ENCODE data around the gene SRRD. TPM values are rescaled to one million over a fixed set of nuclear protein-coding genes. Genes with fewer than 3 reads are reported as not detected.
A peak's percentile ranks its signal among the peaks of the same experiment; 100 is the strongest.

Gene SRRD
- total RNA-seq, 2 experiments from 2014 or later = 24.8 to 26.3 TPM

DNA sequence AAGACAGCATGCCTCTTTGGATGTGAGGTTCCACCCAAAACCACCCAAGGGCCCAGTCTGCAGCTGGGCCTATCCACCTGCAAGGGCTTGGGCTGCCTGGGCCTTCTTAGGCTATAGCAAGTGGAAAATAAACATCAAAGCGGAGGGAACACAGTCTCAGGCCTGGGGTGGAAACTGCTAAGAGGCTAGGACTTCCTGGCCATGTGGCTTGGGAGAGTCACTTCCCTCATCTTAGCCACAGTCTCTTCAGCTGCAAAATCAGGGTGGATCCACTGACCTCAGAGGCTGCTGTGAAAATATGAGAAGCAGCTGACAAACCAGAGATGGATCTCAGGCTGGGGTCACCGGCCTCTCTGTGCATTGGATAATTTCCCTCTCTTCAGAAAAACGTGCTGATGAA lies 59.2 kb downstream of the SRRD start:
- no peak overlapping the region for H3K4me3 Mint-ChIP-seq
- CTCF ChIA-PET = no interaction called here
- peaks cover 38% of the 10 kb centered on the region for H3K36me3 Mint-ChIP-seq (ENCODE audit: low read depth)
- peak overlapping the region; percentile 47 for H3K27ac Mint-ChIP-seq
- no peaks in the 10 kb centered on the region for H3K27me3 Mint-ChIP-seq
- TF ChIP-seq, protein P1, sequence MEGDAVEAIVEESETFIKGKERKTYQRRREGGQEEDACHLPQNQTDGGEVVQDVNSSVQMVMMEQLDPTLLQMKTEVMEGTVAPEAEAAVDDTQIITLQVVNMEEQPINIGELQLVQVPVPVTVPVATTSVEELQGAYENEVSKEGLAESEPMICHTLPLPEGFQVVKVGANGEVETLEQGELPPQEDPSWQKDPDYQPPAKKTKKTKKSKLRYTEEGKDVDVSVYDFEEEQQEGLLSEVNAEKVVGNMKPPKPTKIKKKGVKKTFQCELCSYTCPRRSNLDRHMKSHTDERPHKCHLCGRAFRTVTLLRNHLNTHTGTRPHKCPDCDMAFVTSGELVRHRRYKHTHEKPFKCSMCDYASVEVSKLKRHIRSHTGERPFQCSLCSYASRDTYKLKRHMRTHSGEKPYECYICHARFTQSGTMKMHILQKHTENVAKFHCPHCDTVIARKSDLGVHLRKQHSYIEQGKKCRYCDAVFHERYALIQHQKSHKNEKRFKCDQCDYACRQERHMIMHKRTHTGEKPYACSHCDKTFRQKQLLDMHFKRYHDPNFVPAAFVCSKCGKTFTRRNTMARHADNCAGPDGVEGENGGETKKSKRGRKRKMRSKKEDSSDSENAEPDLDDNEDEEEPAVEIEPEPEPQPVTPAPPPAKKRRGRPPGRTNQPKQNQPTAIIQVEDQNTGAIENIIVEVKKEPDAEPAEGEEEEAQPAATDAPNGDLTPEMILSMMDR (IDR thresholded peaks at IDR 0.05) = no peak
- H3K9me3 Mint-ChIP-seq = peaks cover 4% of the 10 kb centered on the region
- H3K4me1 Mint-ChIP-seq (ENCODE audit: low read depth) = peaks cover 47% of the 10 kb centered on the region
- ATAC-seq (peak; percentile 50), DNase-seq (peak; percentile 28)
- POLR2A ChIA-PET = interaction anchor here (1.3 to 2.0 kb wide), 2 partner anchors 30 to 59 kb away, joined by 5 read pairs; partner anchors contain the start of genes HPS4, SRRD and TFIP11
- intact Hi-C loops (cut with micrococcal nuclease) = no loop called here

Other genes with a start within 250 kb of the SRRD start
- gene ASPHD2, start 54.6 kb upstream of the SRRD start, total RNA-seq = 10 to 100 TPM; 12.0 to 14.0 TPM
- gene HPS4, start 94 bp upstream of the SRRD start, total RNA-seq = 10 to 100 TPM; 51.8 to 53.5 TPM
- gene TFIP11, start 28.6 kb downstream of the SRRD start, total RNA-seq = 10 to 100 TPM; 37.4 to 37.8 TPM
- 10 to 100 TPM; 30.7 to 33.6 TPM for gene TPST2, start 106.3 kb downstream of the SRRD start, total RNA-seq
- gene CRYBB1, start 134.2 kb downstream of the SRRD start, total RNA-seq = not detected
- gene CRYBA4, start 138.1 kb downstream of the SRRD start, total RNA-seq = not detected
- gene MIAT, start 173.7 kb downstream of the SRRD start, total RNA-seq = 10 to 100 TPM; 11.6 to 11.9 TPM

All from activated CD8-positive, alpha-beta T cell treated with anti-CD3 and anti-CD28 coated beads for 36 hours (primary cell).